Natural killer cell treated with Interleukin-12 subunit alpha and Interleukin-12 subunit beta and Interleukin-15 and Interleukin-18, amount 100 ng/mL, for 72 hours (primary cell): ENCODE measurements around the gene SH3PXD2A. TPM values are rescaled to one million over a fixed set of nuclear protein-coding genes. Genes with fewer than 3 reads are reported as not detected.

Experiments
- ATAC-seq, 2 donors: fragments of 150-1000 bp; cut with Tn5 transposase in 1 of 2; sonication (Bioruptor Pico), chemical (Tn5 transposase) in 1 of 2; 2 replicates each; pipeline ENCODE4 v1.10.0; 2021
- DNase-seq: peaks from one replicate; pipeline ENCODE4 v3.0.0; 2022; ENCODE audit warnings: low spot score
- H3K27ac Mint-ChIP-seq, 2 donors: 1 replicate in 1 of 2; 2 replicates in 1 of 2; pipeline ENCODE4 v1.8.0; 2022; ENCODE audit warnings: mixed read lengths in 2 of 2, mild to moderate bottlenecking in 1 of 2, moderate library complexity in 1 of 2
- H3K27me3 Mint-ChIP-seq, 2 donors: 1 replicate in 1 of 2; 2 replicates in 1 of 2; pipeline ENCODE4 v1.8.0; 2022; ENCODE audit warnings: mixed read lengths in 2 of 2
- H3K36me3 Mint-ChIP-seq: one replicate; pipeline ENCODE4 v1.8.0; 2022; ENCODE audit warnings: mixed read lengths
- H3K4me1 Mint-ChIP-seq, 2 donors: 1 replicate in 1 of 2; 2 replicates in 1 of 2; pipeline ENCODE4 v1.8.0; 2022; ENCODE audit warnings: low read depth in 2 of 2, mixed read lengths in 2 of 2, mild to moderate bottlenecking in 1 of 2
- H3K4me3 Mint-ChIP-seq: one replicate; pipeline ENCODE4 v1.8.0; 2022; ENCODE audit warnings: mixed read lengths
- H3K9me3 Mint-ChIP-seq: 2 replicates; pipeline ENCODE4 v1.8.0; 2022; ENCODE audit warnings: mixed read lengths
- total RNA-seq, 2 donors: library from RNA; stranded (reverse); gene quantifications; one replicate each; pipeline ENCODE4 v1.2.3, GENCODE V29; 2022

The SH3PXD2A gene
- 1 to 10 TPM; 3.4 to 7.6 TPM for total RNA-seq

DNA sequence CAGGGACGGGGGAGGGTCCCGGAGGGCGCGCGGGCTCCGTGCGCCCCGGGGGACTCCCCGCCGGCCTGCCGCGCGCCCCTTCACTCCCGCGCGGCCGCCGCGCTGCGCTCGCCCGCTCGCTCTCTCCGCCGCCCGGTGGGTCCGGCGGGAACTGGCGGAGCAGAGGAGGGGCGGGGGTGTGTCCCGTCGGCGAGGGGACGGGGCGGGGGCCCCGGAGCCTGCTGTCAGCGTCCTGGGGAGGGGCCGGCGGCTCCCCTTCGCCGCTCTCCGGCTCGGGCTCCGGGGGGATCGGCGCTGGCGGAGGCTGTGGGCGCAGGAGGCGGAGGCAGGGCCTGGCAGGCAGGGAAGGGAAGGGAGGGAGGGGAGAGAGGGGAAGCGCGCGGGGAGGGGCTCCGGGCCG lies at the start of gene SH3PXD2A:
Gene SH3PXD2A (minus strand): TSS at position 153 of the 400 bp plus-strand sequence. CDS start 310 bp downstream, outside the sequence.
- Mint-ChIP-seq H3K27ac (no peak within 1 kb of the TSS), H3K4me3 (peak within 1 kb of the TSS; percentile 71), H3K36me3 (no peaks in the 10 kb centered on the region), H3K4me1 (peaks cover 7 to 11% of the 10 kb centered on the region in 2 donors), H3K27me3 (peaks cover 31 to 37% of the 10 kb centered on the region in 2 donors), H3K9me3 (no peaks in the 10 kb centered on the region)
- DNase-seq (no peak), ATAC-seq (peak; percentile 33 to 40)

GRCh38 chr10:103901299-103901698 lies 45.9 kb upstream of the SH3PXD2A start:
- no peaks in the 10 kb centered on the region for H3K9me3 Mint-ChIP-seq
- peaks cover 9% of the 10 kb centered on the region for H3K36me3 Mint-ChIP-seq
- H3K27me3 Mint-ChIP-seq = no peaks in the 10 kb centered on the region
- H3K4me1 Mint-ChIP-seq = peaks cover 19 to 41% of the 10 kb centered on the region in 2 donors
- DNase-seq = no peak
- H3K4me3 Mint-ChIP-seq = peak overlapping the region; percentile 58
- ATAC-seq = peak; percentile 36 to 68
- peak overlapping the region; percentile 62 to 86 for H3K27ac Mint-ChIP-seq

- peaks cover 28 to 47% of the 10 kb centered on the region in 2 donors for H3K4me1 Mint-ChIP-seq
Observed at GRCh38 chr10:103899312-103899711, 43.9 kb upstream of the SH3PXD2A start.

GRCh38 chr10:103897241-103897774 lies 41.9 kb upstream of the SH3PXD2A start:
- Mint-ChIP-seq H3K4me3 (no peak overlapping the region), H3K27me3 (no peaks in the 10 kb centered on the region), H3K4me1 (peaks cover 28 to 49% of the 10 kb centered on the region in 2 donors), H3K27ac (no peak overlapping the region), H3K9me3 (no peaks in the 10 kb centered on the region), H3K36me3 (peaks cover 9% of the 10 kb centered on the region)
- no peak for ATAC-seq
- DNase-seq = no peak

More at GRCh38 chr10:103899312-103899711, 43.9 kb upstream of the SH3PXD2A start:
- Mint-ChIP-seq H3K36me3 (peaks cover 9% of the 10 kb centered on the region), H3K4me3 (no peak overlapping the region), H3K9me3 (no peaks in the 10 kb centered on the region), H3K27me3 (no peaks in the 10 kb centered on the region), H3K27ac (peak overlapping the region in 1 of 2 donors; percentile 55)
- DNase-seq (no peak), ATAC-seq (no peak)

- Mint-ChIP-seq H3K27ac (peak overlapping the region; percentile 93 to 95), H3K9me3 (no peaks in the 10 kb centered on the region), H3K4me3 (no peak overlapping the region), H3K4me1 (peaks cover 28 to 41% of the 10 kb centered on the region in 2 donors), H3K27me3 (no peaks in the 10 kb centered on the region), H3K36me3 (peaks cover 9% of the 10 kb centered on the region)
- ATAC-seq (no peak), DNase-seq (no peak)
Observed at GRCh38 chr10:103896225-103896624, 40.8 kb upstream of the SH3PXD2A start.

GRCh38 chr10:103895411-103896186 lies 40.2 kb upstream of the SH3PXD2A start:
- H3K36me3 Mint-ChIP-seq = peaks cover 9% of the 10 kb centered on the region
- peak in 1 of 2 donors; percentile 70 for ATAC-seq
- no peaks in the 10 kb centered on the region for H3K9me3 Mint-ChIP-seq
- H3K4me1 Mint-ChIP-seq = peaks cover 22 to 35% of the 10 kb centered on the region in 2 donors
- no peak for DNase-seq
- H3K4me3 Mint-ChIP-seq = peak overlapping the region; percentile 40
- H3K27me3 Mint-ChIP-seq = no peaks in the 10 kb centered on the region
- peak overlapping the region; percentile 93 to 95 for H3K27ac Mint-ChIP-seq

GRCh38 chr10:103894441-103894864 lies 39.1 kb upstream of the SH3PXD2A start:
- Mint-ChIP-seq H3K4me3 (peak overlapping the region; percentile 40), H3K27ac (peak overlapping the region; percentile 93 to 95), H3K27me3 (no peaks in the 10 kb centered on the region), H3K9me3 (no peaks in the 10 kb centered on the region), H3K36me3 (peaks cover 4% of the 10 kb centered on the region), H3K4me1 (peaks cover 23 to 34% of the 10 kb centered on the region in 2 donors)
- no peak for ATAC-seq
- no peak for DNase-seq

GRCh38 chr10:103893817-103894216 lies 38.4 kb upstream of the SH3PXD2A start:
- H3K36me3 Mint-ChIP-seq = peaks cover 4% of the 10 kb centered on the region
- no peaks in the 10 kb centered on the region for H3K9me3 Mint-ChIP-seq
- H3K4me3 Mint-ChIP-seq = no peak overlapping the region
- DNase-seq = no peak
- H3K27ac Mint-ChIP-seq = peak overlapping the region; percentile 93 to 95
- H3K27me3 Mint-ChIP-seq = no peaks in the 10 kb centered on the region
- H3K4me1 Mint-ChIP-seq = peaks cover 27 to 37% of the 10 kb centered on the region in 2 donors
- no peak for ATAC-seq

DNA sequence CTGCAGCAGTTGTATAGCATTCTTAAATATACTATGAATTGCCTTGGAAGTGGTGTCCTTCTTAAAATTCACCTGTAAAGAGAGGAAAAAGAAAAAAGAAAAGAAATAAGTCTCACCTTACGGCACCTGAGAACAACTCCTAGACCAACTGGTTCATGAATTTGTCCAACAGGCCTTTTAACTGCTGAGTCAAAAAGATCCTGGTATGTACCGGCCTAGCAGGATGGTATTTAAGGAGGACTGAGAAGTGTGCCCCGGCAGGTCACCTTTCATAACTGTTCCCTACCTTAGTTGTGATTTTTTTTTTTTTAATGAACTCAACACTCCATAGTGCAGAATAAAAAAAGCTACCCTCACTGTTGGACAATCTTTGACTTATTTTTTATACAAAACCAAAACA lies 36.8 kb upstream of the SH3PXD2A start:
- Mint-ChIP-seq H3K4me3 (no peak overlapping the region), H3K36me3 (no peaks in the 10 kb centered on the region), H3K4me1 (peaks cover 31 to 43% of the 10 kb centered on the region in 2 donors), H3K27me3 (no peaks in the 10 kb centered on the region), H3K9me3 (no peaks in the 10 kb centered on the region), H3K27ac (no peak overlapping the region)
- DNase-seq = no peak
- ATAC-seq = no peak

DNA sequence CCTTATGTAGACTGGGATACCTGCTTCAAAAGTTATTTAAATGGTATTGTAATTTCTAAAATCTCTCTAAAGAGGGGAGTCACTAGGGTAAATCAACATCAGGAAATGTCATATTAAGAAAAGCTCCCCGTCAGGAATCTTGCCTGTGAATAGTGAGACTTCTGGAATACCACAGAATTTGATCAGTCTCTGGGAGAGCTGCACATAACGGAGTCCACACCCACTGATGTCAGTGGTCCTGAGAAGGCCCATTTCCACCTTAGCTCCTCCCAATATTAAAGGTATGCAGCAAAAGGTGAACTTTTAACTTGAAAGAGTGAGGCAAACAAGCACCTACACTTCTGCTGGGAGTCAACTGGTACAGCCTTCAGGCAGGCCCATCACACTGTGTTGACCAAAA lies 35.3 kb upstream of the SH3PXD2A start:
- Mint-ChIP-seq H3K4me3 (no peak overlapping the region), H3K4me1 (peaks cover 23 to 36% of the 10 kb centered on the region in 2 donors), H3K27ac (peak overlapping the region; percentile 64 to 84), H3K27me3 (no peaks in the 10 kb centered on the region), H3K9me3 (no peaks in the 10 kb centered on the region), H3K36me3 (no peaks in the 10 kb centered on the region)
- ATAC-seq (no peak), DNase-seq (no peak)

GRCh38 chr10:103890194-103890658 lies 34.9 kb upstream of the SH3PXD2A start:
- DNase-seq (no peak), ATAC-seq (peak in 1 of 2 donors; percentile 38)
- Mint-ChIP-seq H3K27me3 (no peaks in the 10 kb centered on the region), H3K36me3 (no peaks in the 10 kb centered on the region), H3K4me3 (no peak overlapping the region), H3K4me1 (peaks cover 19 to 31% of the 10 kb centered on the region in 2 donors), H3K27ac (peak overlapping the region; percentile 64 to 84), H3K9me3 (no peaks in the 10 kb centered on the region)

GRCh38 chr10:103889121-103889720 lies 33.8 kb upstream of the SH3PXD2A start:
- H3K36me3 Mint-ChIP-seq = no peaks in the 10 kb centered on the region
- no peaks in the 10 kb centered on the region for H3K9me3 Mint-ChIP-seq
- no peak for DNase-seq
- peak overlapping the region; percentile 64 to 84 for H3K27ac Mint-ChIP-seq
- no peak for ATAC-seq
- H3K27me3 Mint-ChIP-seq = no peaks in the 10 kb centered on the region
- peaks cover 10 to 21% of the 10 kb centered on the region in 2 donors for H3K4me1 Mint-ChIP-seq
- H3K4me3 Mint-ChIP-seq = no peak overlapping the region

DNA sequence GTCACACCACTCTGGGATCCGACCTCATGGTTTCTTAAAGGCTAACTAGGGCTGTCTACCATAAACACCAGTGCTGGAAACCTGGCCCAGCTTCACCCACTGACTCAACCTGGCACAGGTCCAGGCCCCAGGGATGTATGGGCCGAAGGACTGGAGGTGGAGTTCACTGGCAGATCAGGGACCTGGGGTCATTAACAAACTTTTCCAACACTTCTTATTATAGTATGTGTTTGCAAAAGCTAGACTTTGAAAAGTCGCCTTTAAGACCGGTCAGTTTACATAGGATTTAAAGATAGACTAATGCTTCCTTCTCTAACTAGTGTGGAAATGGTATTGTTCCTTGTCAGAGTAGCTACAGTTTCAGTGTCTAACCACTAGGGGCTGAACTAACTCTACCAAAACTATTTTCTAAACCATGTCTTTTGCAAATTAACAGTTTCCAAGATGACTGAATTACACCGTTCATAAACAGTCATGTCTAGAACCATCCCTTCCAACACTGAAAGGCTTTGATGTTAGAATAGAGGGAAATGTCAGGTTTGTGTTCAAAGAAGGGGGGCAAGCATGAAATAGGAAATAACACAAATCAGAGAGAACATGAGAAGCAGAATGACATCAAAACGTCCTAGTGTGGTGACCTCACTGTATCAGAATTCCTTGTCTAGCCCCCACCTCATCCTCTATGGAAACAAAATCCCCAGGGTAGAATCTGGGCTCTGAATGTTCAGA lies 32.9 kb upstream of the SH3PXD2A start:
- Mint-ChIP-seq H3K4me1 (peaks cover 10 to 16% of the 10 kb centered on the region in 2 donors), H3K9me3 (no peaks in the 10 kb centered on the region), H3K36me3 (no peaks in the 10 kb centered on the region), H3K4me3 (no peak overlapping the region), H3K27ac (peak overlapping the region; percentile 64 to 84), H3K27me3 (no peaks in the 10 kb centered on the region)
- ATAC-seq = peak; percentile 67 to 74
- DNase-seq = no peak
